SU-DHL-6 (cell line): ENCODE data around the gene CDRT15L2.

ENCODE experiments used
- EZH2phosphoT487 ChIP-seq: fragments of 200-600 bp; sonication (generic), shearing (Covaris generic); conservative IDR thresholded peaks from 2 replicates; pipeline ENCODE4 v1.6.1; 2018; ENCODE audit warnings: mild to moderate bottlenecking, antibody characterized with exemption, low read length, moderate library complexity, mixed read lengths
- TF ChIP-seq, protein P1 (sequence below): fragments of 200-600 bp; sonication (generic); IDR thresholded peaks from one replicate; pipeline ENCODE4 v1.5.1; 2017; ENCODE audit warnings: antibody characterized with exemption, mild to moderate bottlenecking, low read length, moderate library complexity; ENCODE audit not compliant: insufficient read depth, poor library complexity, severe bottlenecking

DNA sequence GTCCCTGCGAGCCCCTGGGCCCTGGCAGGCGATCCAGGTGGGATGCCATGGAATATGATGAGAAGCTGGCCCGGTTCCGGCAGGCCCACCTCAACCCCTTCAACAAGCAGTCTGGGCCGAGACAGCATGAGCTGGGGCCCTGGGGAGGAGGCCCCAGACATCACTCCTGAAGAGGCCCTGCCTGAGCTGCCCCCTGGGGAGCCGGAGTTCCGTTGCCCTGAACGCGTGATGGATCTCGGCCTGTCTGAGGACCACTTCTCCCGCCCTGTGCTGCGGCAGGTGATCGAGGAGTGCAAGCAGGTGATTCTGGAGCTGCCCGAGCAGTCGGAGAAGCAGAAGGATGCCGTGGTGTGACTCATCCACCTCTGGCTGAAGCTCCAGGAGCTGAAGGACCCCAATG lies 33.1 kb downstream of the CDRT15L2 start:
- TF ChIP-seq, protein P1, sequence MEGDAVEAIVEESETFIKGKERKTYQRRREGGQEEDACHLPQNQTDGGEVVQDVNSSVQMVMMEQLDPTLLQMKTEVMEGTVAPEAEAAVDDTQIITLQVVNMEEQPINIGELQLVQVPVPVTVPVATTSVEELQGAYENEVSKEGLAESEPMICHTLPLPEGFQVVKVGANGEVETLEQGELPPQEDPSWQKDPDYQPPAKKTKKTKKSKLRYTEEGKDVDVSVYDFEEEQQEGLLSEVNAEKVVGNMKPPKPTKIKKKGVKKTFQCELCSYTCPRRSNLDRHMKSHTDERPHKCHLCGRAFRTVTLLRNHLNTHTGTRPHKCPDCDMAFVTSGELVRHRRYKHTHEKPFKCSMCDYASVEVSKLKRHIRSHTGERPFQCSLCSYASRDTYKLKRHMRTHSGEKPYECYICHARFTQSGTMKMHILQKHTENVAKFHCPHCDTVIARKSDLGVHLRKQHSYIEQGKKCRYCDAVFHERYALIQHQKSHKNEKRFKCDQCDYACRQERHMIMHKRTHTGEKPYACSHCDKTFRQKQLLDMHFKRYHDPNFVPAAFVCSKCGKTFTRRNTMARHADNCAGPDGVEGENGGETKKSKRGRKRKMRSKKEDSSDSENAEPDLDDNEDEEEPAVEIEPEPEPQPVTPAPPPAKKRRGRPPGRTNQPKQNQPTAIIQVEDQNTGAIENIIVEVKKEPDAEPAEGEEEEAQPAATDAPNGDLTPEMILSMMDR, result no peak
- TF ChIP-seq EZH2phosphoT487, result no peak
